ENCODE results near the gene GNG10. TPM values are rescaled to one million over a fixed set of nuclear protein-coding genes. Genes with fewer than 3 reads are reported as not detected.

GNG10 gene
- total RNA-seq, 1 donor from 2014 or later = 59.3 TPM

Other genes starting within 250 kb of the GNG10 start
- gene ECPAS, start 177.2 kb upstream of the GNG10 start, total RNA-seq = 92.8 and 95.5 TPM in 2 replicates
- 1.6 and 1.8 TPM in 2 replicates for gene ZNF483, start 136.4 kb upstream of the GNG10 start, total RNA-seq
- gene PTGR1, start 62.0 kb upstream of the GNG10 start, total RNA-seq = 6.8 and 12.2 TPM in 2 replicates
- gene DNAJC25, start 30.3 kb upstream of the GNG10 start, total RNA-seq = 2.3 and 2.9 TPM in 2 replicates
- not detected in 2 replicates for gene SHOC1, start 133.3 kb downstream of the GNG10 start, total RNA-seq
- gene UGCG, start 235.2 kb downstream of the GNG10 start, total RNA-seq = 54.7 and 141 TPM in 2 replicates